Measurements from ENCODE around the gene SMIM17.

SMIM17 gene

GRCh38 chr19:56619121-56619520, 23.8 kb upstream of the SMIM17 start:
- Histone ChIP-seq H3K27me3 (ENCODE audit: insufficient read depth, low read length) (no peaks in the 10 kb centered on the region), H3K4me1 (ENCODE audit: insufficient read depth, low read length) (no peaks in the 10 kb centered on the region), H3K9me3 (ENCODE audit: low read length) (peaks cover 82% of the 10 kb centered on the region), H2AFZ (ENCODE audit: low read depth, low read length) (no peak overlapping the region), H3K36me3 (ENCODE audit: insufficient read depth, low read length) (peaks cover 63% of the 10 kb centered on the region), H3K4me3 (ENCODE audit: low read length) (no peak overlapping the region)

GRCh38 chr19:56622374-56622773, 20.6 kb upstream of the SMIM17 start:
- H3K9me3 ChIP-seq (ENCODE audit: low read length): peaks cover 86% of the 10 kb centered on the region
- H3K4me1 ChIP-seq (ENCODE audit: insufficient read depth, low read length): no peaks in the 10 kb centered on the region
- no peak overlapping the region for H2AFZ ChIP-seq (ENCODE audit: low read depth, low read length)
- peaks cover 56% of the 10 kb centered on the region for H3K36me3 ChIP-seq (ENCODE audit: insufficient read depth, low read length)
- H3K27me3 ChIP-seq (ENCODE audit: insufficient read depth, low read length): no peaks in the 10 kb centered on the region
- no peak overlapping the region for H3K4me3 ChIP-seq (ENCODE audit: low read length)

- Histone ChIP-seq H3K4me1 (ENCODE audit: insufficient read depth, low read length) (no peaks in the 10 kb centered on the region), H3K9me3 (ENCODE audit: low read length) (peaks cover 86% of the 10 kb centered on the region), H3K36me3 (ENCODE audit: insufficient read depth, low read length) (peaks cover 49% of the 10 kb centered on the region), H3K27me3 (ENCODE audit: insufficient read depth, low read length) (no peaks in the 10 kb centered on the region), H3K4me3 (ENCODE audit: low read length) (no peak overlapping the region), H2AFZ (ENCODE audit: low read depth, low read length) (no peak overlapping the region)
These were observed 20.0 kb upstream of the SMIM17 start for GRCh38 chr19:56623006-56623405.

GRCh38 chr19:56625708-56626107, 17.3 kb upstream of the SMIM17 start:
- H3K4me1 ChIP-seq (ENCODE audit: insufficient read depth, low read length): no peaks in the 10 kb centered on the region
- no peak overlapping the region for H3K4me3 ChIP-seq (ENCODE audit: low read length)
- H3K27me3 ChIP-seq (ENCODE audit: insufficient read depth, low read length): no peaks in the 10 kb centered on the region
- H2AFZ ChIP-seq (ENCODE audit: low read depth, low read length): no peak overlapping the region
- H3K9me3 ChIP-seq (ENCODE audit: low read length): peaks cover 80% of the 10 kb centered on the region
- peaks cover 46% of the 10 kb centered on the region for H3K36me3 ChIP-seq (ENCODE audit: insufficient read depth, low read length)

GRCh38 chr19:56633021-56633420, 9.9 kb upstream of the SMIM17 start:
- H3K9me3 ChIP-seq (ENCODE audit: low read length): peaks cover 29% of the 10 kb centered on the region
- no peaks in the 10 kb centered on the region for H3K27me3 ChIP-seq (ENCODE audit: insufficient read depth, low read length)
- no peak overlapping the region for H2AFZ ChIP-seq (ENCODE audit: low read depth, low read length)
- H3K4me3 ChIP-seq (ENCODE audit: low read length): no peak overlapping the region
- no peaks in the 10 kb centered on the region for H3K36me3 ChIP-seq (ENCODE audit: insufficient read depth, low read length)
- no peaks in the 10 kb centered on the region for H3K4me1 ChIP-seq (ENCODE audit: insufficient read depth, low read length)

- Histone ChIP-seq H3K36me3 (ENCODE audit: insufficient read depth, low read length) (no peaks in the 10 kb centered on the region), H2AFZ (ENCODE audit: low read depth, low read length) (no peak overlapping the region), H3K4me3 (ENCODE audit: low read length) (no peak overlapping the region), H3K4me1 (ENCODE audit: insufficient read depth, low read length) (no peaks in the 10 kb centered on the region), H3K27me3 (ENCODE audit: insufficient read depth, low read length) (no peaks in the 10 kb centered on the region), H3K9me3 (ENCODE audit: low read length) (peaks cover 5% of the 10 kb centered on the region)
These were observed 4.9 kb upstream of the SMIM17 start for GRCh38 chr19:56637976-56638555.

GRCh38 chr19:56639217-56639616, 3.7 kb upstream of the SMIM17 start:
- H3K27me3 ChIP-seq (ENCODE audit: insufficient read depth, low read length): no peaks in the 10 kb centered on the region
- H3K36me3 ChIP-seq (ENCODE audit: insufficient read depth, low read length): no peaks in the 10 kb centered on the region
- H3K4me1 ChIP-seq (ENCODE audit: insufficient read depth, low read length): peaks cover 3% of the 10 kb centered on the region
- H3K9me3 ChIP-seq (ENCODE audit: low read length): peaks cover 6% of the 10 kb centered on the region
- H3K4me3 ChIP-seq (ENCODE audit: low read length): no peak overlapping the region
- no peak overlapping the region for H2AFZ ChIP-seq (ENCODE audit: low read depth, low read length)

GRCh38 chr19:56643460-56643955, 549 bp downstream of the SMIM17 start:
- H3K9me3 ChIP-seq (ENCODE audit: low read length): peaks cover 14% of the 10 kb centered on the region
- peaks cover 3% of the 10 kb centered on the region for H3K4me1 ChIP-seq (ENCODE audit: insufficient read depth, low read length)
- no peak overlapping the region for H2AFZ ChIP-seq (ENCODE audit: low read depth, low read length)
- no peaks in the 10 kb centered on the region for H3K36me3 ChIP-seq (ENCODE audit: insufficient read depth, low read length)
- H3K4me3 ChIP-seq (ENCODE audit: low read length): no peak overlapping the region
- no peaks in the 10 kb centered on the region for H3K27me3 ChIP-seq (ENCODE audit: insufficient read depth, low read length)

- no peak overlapping the region for H3K4me3 ChIP-seq (ENCODE audit: low read length)
- no peaks in the 10 kb centered on the region for H3K4me1 ChIP-seq (ENCODE audit: insufficient read depth, low read length)
- no peaks in the 10 kb centered on the region for H3K36me3 ChIP-seq (ENCODE audit: insufficient read depth, low read length)
- no peaks in the 10 kb centered on the region for H3K27me3 ChIP-seq (ENCODE audit: insufficient read depth, low read length)
- H3K9me3 ChIP-seq (ENCODE audit: low read length): peaks cover 13% of the 10 kb centered on the region
- no peak overlapping the region for H2AFZ ChIP-seq (ENCODE audit: low read depth, low read length)
These were observed 11.2 kb downstream of the SMIM17 start for GRCh38 chr19:56654151-56654550.

GRCh38 chr19:56660381-56661107, 17.6 kb downstream of the SMIM17 start:
- H2AFZ ChIP-seq (ENCODE audit: low read depth, low read length): no peak overlapping the region
- no peak overlapping the region for H3K4me3 ChIP-seq (ENCODE audit: low read length)
- H3K27me3 ChIP-seq (ENCODE audit: insufficient read depth, low read length): no peaks in the 10 kb centered on the region
- H3K9me3 ChIP-seq (ENCODE audit: low read length): peaks cover 34% of the 10 kb centered on the region
- no peaks in the 10 kb centered on the region for H3K36me3 ChIP-seq (ENCODE audit: insufficient read depth, low read length)
- H3K4me1 ChIP-seq (ENCODE audit: insufficient read depth, low read length): no peaks in the 10 kb centered on the region

- H3K4me1 ChIP-seq (ENCODE audit: insufficient read depth, low read length): no peaks in the 10 kb centered on the region
These were observed 18.3 kb downstream of the SMIM17 start for GRCh38 chr19:56661248-56661647.

GRCh38 chr19:56663931-56664500, 21.1 kb downstream of the SMIM17 start:
- Histone ChIP-seq H3K4me1 (ENCODE audit: insufficient read depth, low read length) (no peaks in the 10 kb centered on the region), H3K27me3 (ENCODE audit: insufficient read depth, low read length) (no peaks in the 10 kb centered on the region), H2AFZ (ENCODE audit: low read depth, low read length) (no peak overlapping the region), H3K4me3 (ENCODE audit: low read length) (no peak overlapping the region), H3K36me3 (ENCODE audit: insufficient read depth, low read length) (no peaks in the 10 kb centered on the region), H3K9me3 (ENCODE audit: low read length) (peaks cover 37% of the 10 kb centered on the region)

More at GRCh38 chr19:56661248-56661647, 18.3 kb downstream of the SMIM17 start:
- Histone ChIP-seq H2AFZ (ENCODE audit: low read depth, low read length) (no peak overlapping the region), H3K27me3 (ENCODE audit: insufficient read depth, low read length) (no peaks in the 10 kb centered on the region), H3K4me3 (ENCODE audit: low read length) (no peak overlapping the region), H3K36me3 (ENCODE audit: insufficient read depth, low read length) (no peaks in the 10 kb centered on the region), H3K9me3 (ENCODE audit: low read length) (peaks cover 34% of the 10 kb centered on the region)

GRCh38 chr19:56664511-56664910, 21.6 kb downstream of the SMIM17 start:
- Histone ChIP-seq H3K36me3 (ENCODE audit: insufficient read depth, low read length) (no peaks in the 10 kb centered on the region), H3K4me3 (ENCODE audit: low read length) (no peak overlapping the region), H3K9me3 (ENCODE audit: low read length) (peaks cover 32% of the 10 kb centered on the region), H3K27me3 (ENCODE audit: insufficient read depth, low read length) (no peaks in the 10 kb centered on the region), H2AFZ (ENCODE audit: low read depth, low read length) (no peak overlapping the region), H3K4me1 (ENCODE audit: insufficient read depth, low read length) (no peaks in the 10 kb centered on the region)

Measured in neuron (in vitro differentiated cells).